ENCODE results near the gene PRKCA. TPM values are rescaled to one million over a fixed set of nuclear protein-coding genes. Genes with fewer than 3 reads are reported as not detected.

The PRKCA gene
- total and polyA plus RNA-seq, 2 experiments from 2014 or later, result 6.4 to 35.4 TPM

DNA sequence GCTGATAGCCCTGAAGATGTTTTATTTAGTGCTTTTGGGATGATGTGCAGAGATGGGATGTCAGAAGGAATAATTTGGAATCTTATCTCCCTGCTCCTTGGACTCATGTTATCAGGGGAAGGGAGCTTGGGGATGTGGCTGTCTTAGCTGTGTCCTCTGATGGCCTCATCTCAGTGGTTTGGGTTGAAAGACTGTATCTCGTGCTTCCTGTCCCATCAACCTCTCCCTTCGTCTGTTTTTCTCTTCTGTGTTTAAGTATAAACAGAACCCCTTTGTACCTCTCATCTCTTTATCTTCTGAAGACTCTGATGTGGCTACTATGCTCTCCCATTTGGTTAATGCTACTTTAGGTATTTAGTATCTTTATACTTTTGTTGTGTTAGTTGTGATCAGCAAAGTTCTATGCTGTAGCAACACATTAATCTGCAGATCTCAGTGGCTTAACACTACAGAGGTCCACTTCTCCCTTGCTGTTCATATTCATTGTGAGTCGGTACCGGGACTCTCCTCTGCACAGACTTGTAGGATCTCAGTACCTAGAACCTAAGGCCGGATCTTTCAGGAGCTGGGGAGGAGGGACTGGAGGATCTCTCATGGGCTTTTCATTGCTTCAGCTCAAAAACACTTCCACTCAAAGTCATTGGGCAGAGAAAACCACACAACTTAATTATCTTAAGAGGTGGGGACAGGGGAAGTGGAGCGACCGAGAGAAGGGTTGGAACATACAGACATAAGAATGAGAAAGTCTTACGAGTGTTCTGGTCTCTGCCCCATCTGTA lies 28.8 kb downstream of the PRKCA start:
- Mint-ChIP-seq H3K27me3 (ENCODE audit: insufficient read depth, low read depth, poor library complexity) (peaks cover 3% of the 10 kb centered on the region), H3K9me3 (no peaks in the 10 kb centered on the region), H3K27ac (no peak overlapping the region), H3K4me3 (no peak overlapping the region), H3K36me3 (ENCODE audit: low read depth) (peaks cover 4% of the 10 kb centered on the region; the same call in 2 of the 3 replicates), H3K4me1 (no peaks in the 10 kb centered on the region)
- Histone ChIP-seq H3K4me2 (no peak overlapping the region), H4K20me1 (replicated peaks; ENCODE audit: insufficient read depth) (peaks cover 2% of the 10 kb centered on the region; the same call in 1 of the 2 replicates), H3K9me2 (ENCODE audit: insufficient read depth) (no peaks in the 10 kb centered on the region), H3K36me3 (ENCODE audit: insufficient read depth) (no peaks in the 10 kb centered on the region), H3K27me3 (ENCODE audit: insufficient read depth) (no peaks in the 10 kb centered on the region), H3K4me1 (ENCODE audit: insufficient read depth) (no peaks in the 10 kb centered on the region), H3K4me3 (no peak overlapping the region), H3K27ac (ENCODE audit: low read depth) (no peak overlapping the region), H3F3A (replicated peaks; ENCODE audit: low read depth) (no peaks in the 10 kb centered on the region), H2AFZ (no peak overlapping the region), H3K79me2 (replicated peaks; ENCODE audit: insufficient read depth) (0 out of 2 replicates have a peak, but pooled peaks cover 4% of the 10 kb centered on the region)
- TF ChIP-seq EZH2phosphoT487 (IDR thresholded peaks at IDR 0.05; ENCODE audit: unreplicated experiment) (no peak), JUNB (IDR thresholded peaks at IDR 0.05; ENCODE audit: unreplicated experiment) (no peak), NANOG (IDR thresholded peaks at IDR 0.05; ENCODE audit: borderline replicate concordance) (no peak), ZNF114 (CRISPR knock-in tag; IDR thresholded peaks at IDR 0.05) (no peak), CREB1 (CRISPR knock-in tag; IDR thresholded peaks at IDR 0.05; ENCODE audit: low read depth) (no peak), STAT1 (IDR thresholded peaks at IDR 0.05; ENCODE audit: unreplicated experiment) (no peak), ZNF331 (CRISPR knock-in tag; IDR thresholded peaks at IDR 0.05; ENCODE audit: low read depth) (no peak), ZNF462 (CRISPR knock-in tag; IDR thresholded peaks at IDR 0.05) (no peak), EZH2 (IDR thresholded peaks at IDR 0.05; ENCODE audit: low read depth, unreplicated experiment) (no peak), POLR2AphosphoS5 (IDR thresholded peaks at IDR 0.05; ENCODE audit: low read depth) (no peak)
- TF ChIP-seq, protein P1, sequence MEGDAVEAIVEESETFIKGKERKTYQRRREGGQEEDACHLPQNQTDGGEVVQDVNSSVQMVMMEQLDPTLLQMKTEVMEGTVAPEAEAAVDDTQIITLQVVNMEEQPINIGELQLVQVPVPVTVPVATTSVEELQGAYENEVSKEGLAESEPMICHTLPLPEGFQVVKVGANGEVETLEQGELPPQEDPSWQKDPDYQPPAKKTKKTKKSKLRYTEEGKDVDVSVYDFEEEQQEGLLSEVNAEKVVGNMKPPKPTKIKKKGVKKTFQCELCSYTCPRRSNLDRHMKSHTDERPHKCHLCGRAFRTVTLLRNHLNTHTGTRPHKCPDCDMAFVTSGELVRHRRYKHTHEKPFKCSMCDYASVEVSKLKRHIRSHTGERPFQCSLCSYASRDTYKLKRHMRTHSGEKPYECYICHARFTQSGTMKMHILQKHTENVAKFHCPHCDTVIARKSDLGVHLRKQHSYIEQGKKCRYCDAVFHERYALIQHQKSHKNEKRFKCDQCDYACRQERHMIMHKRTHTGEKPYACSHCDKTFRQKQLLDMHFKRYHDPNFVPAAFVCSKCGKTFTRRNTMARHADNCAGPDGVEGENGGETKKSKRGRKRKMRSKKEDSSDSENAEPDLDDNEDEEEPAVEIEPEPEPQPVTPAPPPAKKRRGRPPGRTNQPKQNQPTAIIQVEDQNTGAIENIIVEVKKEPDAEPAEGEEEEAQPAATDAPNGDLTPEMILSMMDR (conservative IDR thresholded peaks at IDR 0.05; ENCODE audit: low read depth in 2 of 2), result no peak
- TF ChIP-seq, protein P2, sequence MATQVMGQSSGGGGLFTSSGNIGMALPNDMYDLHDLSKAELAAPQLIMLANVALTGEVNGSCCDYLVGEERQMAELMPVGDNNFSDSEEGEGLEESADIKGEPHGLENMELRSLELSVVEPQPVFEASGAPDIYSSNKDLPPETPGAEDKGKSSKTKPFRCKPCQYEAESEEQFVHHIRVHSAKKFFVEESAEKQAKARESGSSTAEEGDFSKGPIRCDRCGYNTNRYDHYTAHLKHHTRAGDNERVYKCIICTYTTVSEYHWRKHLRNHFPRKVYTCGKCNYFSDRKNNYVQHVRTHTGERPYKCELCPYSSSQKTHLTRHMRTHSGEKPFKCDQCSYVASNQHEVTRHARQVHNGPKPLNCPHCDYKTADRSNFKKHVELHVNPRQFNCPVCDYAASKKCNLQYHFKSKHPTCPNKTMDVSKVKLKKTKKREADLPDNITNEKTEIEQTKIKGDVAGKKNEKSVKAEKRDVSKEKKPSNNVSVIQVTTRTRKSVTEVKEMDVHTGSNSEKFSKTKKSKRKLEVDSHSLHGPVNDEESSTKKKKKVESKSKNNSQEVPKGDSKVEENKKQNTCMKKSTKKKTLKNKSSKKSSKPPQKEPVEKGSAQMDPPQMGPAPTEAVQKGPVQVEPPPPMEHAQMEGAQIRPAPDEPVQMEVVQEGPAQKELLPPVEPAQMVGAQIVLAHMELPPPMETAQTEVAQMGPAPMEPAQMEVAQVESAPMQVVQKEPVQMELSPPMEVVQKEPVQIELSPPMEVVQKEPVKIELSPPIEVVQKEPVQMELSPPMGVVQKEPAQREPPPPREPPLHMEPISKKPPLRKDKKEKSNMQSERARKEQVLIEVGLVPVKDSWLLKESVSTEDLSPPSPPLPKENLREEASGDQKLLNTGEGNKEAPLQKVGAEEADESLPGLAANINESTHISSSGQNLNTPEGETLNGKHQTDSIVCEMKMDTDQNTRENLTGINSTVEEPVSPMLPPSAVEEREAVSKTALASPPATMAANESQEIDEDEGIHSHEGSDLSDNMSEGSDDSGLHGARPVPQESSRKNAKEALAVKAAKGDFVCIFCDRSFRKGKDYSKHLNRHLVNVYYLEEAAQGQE (IDR thresholded peaks at IDR 0.05; ENCODE audit: unreplicated experiment), result no peak
- TF ChIP-seq, protein P3, sequence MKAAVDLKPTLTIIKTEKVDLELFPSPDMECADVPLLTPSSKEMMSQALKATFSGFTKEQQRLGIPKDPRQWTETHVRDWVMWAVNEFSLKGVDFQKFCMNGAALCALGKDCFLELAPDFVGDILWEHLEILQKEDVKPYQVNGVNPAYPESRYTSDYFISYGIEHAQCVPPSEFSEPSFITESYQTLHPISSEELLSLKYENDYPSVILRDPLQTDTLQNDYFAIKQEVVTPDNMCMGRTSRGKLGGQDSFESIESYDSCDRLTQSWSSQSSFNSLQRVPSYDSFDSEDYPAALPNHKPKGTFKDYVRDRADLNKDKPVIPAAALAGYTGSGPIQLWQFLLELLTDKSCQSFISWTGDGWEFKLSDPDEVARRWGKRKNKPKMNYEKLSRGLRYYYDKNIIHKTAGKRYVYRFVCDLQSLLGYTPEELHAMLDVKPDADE (IDR thresholded peaks at IDR 0.05), result no peak
- no peak for ATAC-seq
- DNase-seq (ENCODE audit: low spot score), result no peak
